IMR-90 (cell line): ENCODE measurements around the gene ARMC9. TPM values are rescaled to one million over a fixed set of nuclear protein-coding genes. Genes with fewer than 3 reads are reported as not detected.

Source experiments
- ATAC-seq: fragments of 200-7000 bp; cut with Tn5 transposase; 2 replicates; pipeline ENCODE4 v1.9.1; 2020; ENCODE audit warnings: low read depth, mild to moderate bottlenecking, moderate library complexity
- BruUV-seq: library from RNA; stranded (reverse); fragments of 400-500 nt; replicated peaks from 2 replicates; lab custom pipeline; 2021; lab: Mats Ljungman, UMichigan
- CTCF ChIA-PET: fragments of 300-600 bp; formaldehyde crosslinking; extraction: SDS; loops from one replicate; lab custom pipeline; 2021; ENCODE audit warnings: antibody characterized with exemption; lab: Yijun Ruan, JAX
- POLR2A ChIA-PET: fragments of 300-600 bp; sonication (Branson Sonifier 250); formaldehyde crosslinking; loops from one replicate; lab custom pipeline; 2022; ENCODE audit warnings: antibody characterized with exemption; ENCODE audit not compliant: unreplicated experiment; lab: Charles Lee
- DNase-seq: peaks from one replicate; pipeline ENCODE4 v3.0.0; 2013
- H2AFZ ChIP-seq: replicated peaks from 2 replicates; pipeline ENCODE3; 2013; ENCODE audit warnings: low read length, mild to moderate bottlenecking; ENCODE audit not compliant: poor library complexity
- H2AK5ac ChIP-seq: 2 replicates; pipeline ENCODE4 v1.6.1; 2013; ENCODE audit warnings: low read depth, low read length, inconsistent platforms
- H2AK9ac ChIP-seq: replicated peaks from 2 replicates; pipeline ENCODE3; 2013; ENCODE audit warnings: mild to moderate bottlenecking, low read depth, low read length, moderate library complexity; ENCODE audit not compliant: poor library complexity
- H2BK120ac ChIP-seq: 2 replicates; pipeline ENCODE4 v1.6.1; 2013; ENCODE audit warnings: low read depth, low read length, inconsistent platforms
- H2BK15ac ChIP-seq: 3 replicates; pipeline ENCODE4 v1.6.1; 2013; ENCODE audit warnings: low read depth, low read length, inconsistent platforms
- H2BK20ac ChIP-seq: 2 replicates; pipeline ENCODE4 v1.6.1; 2013; ENCODE audit warnings: low read depth, mild to moderate bottlenecking, inconsistent platforms, low read length, moderate library complexity
- H2BK5ac ChIP-seq: 2 replicates; pipeline ENCODE4 v1.6.1; 2013; ENCODE audit warnings: mild to moderate bottlenecking, low read depth, low read length, inconsistent platforms; ENCODE audit not compliant: poor library complexity, severe bottlenecking
- H3K14ac ChIP-seq: replicated peaks from 2 replicates; pipeline ENCODE4 v1.6.1; 2013; ENCODE audit warnings: low read depth, low read length, inconsistent platforms
- H3K18ac ChIP-seq: 2 replicates; pipeline ENCODE4 v1.6.1; 2013; ENCODE audit warnings: low read depth, low read length, control low read depth
- H3K23ac ChIP-seq: 2 replicates; pipeline ENCODE4 v1.6.1; 2013; ENCODE audit warnings: low read depth, low read length, inconsistent platforms
- H3K27ac ChIP-seq: 2 replicates; pipeline ENCODE4 v1.5.1; 2013; ENCODE audit warnings: mild to moderate bottlenecking, control low read depth, low read length; ENCODE audit not compliant: insufficient read depth
- H3K27me3 ChIP-seq: 2 replicates; pipeline ENCODE4 v1.6.1; 2013; ENCODE audit warnings: low read length; ENCODE audit not compliant: control insufficient read depth, insufficient read depth
- H3K36me3 ChIP-seq: 2 replicates; pipeline ENCODE4 v1.6.1; 2013; ENCODE audit warnings: low read length, mixed read lengths; ENCODE audit not compliant: control insufficient read depth, insufficient read depth
- H3K4ac ChIP-seq: 2 replicates; pipeline ENCODE4 v1.6.1; 2013; ENCODE audit warnings: low read depth, low read length, inconsistent platforms
- H3K4me1 ChIP-seq: 2 replicates; pipeline ENCODE4 v1.6.1; 2013; ENCODE audit warnings: low read length, mixed read lengths; ENCODE audit not compliant: control insufficient read depth, insufficient read depth
- H3K4me2 ChIP-seq: 2 replicates; pipeline ENCODE4 v1.6.1; 2013; ENCODE audit warnings: low read depth, mild to moderate bottlenecking, control low read depth, low read length, moderate library complexity
- H3K4me3 ChIP-seq: 2 replicates; pipeline ENCODE4 v1.5.1; 2013; ENCODE audit warnings: low read depth, mild to moderate bottlenecking, control low read depth, low read length, moderate library complexity; ENCODE audit not compliant: insufficient read depth
- H3K56ac ChIP-seq: 2 replicates; pipeline ENCODE4 v1.6.1; 2013; ENCODE audit warnings: low read length, inconsistent platforms; ENCODE audit not compliant: insufficient read depth; ENCODE audit errors: extremely low read depth
- H3K79me1 ChIP-seq, 2 experiments: 2 replicates each; pipeline ENCODE4 v1.6.1; 2013; ENCODE audit warnings: low read length in 2 of 2, inconsistent platforms in 1 of 2, low read depth in 1 of 2
- H3K9ac ChIP-seq: 2 replicates; pipeline ENCODE4 v1.6.1; 2013; ENCODE audit warnings: low read depth, low read length, control low read depth
- H3K9me1 ChIP-seq: 2 replicates; pipeline ENCODE4 v1.6.1; 2013; ENCODE audit warnings: low read length, inconsistent platforms; ENCODE audit not compliant: insufficient read depth
- H3K9me3 ChIP-seq: 2 replicates; pipeline ENCODE4 v1.6.1; 2013; ENCODE audit warnings: low read length; ENCODE audit not compliant: control insufficient read depth, insufficient read depth
- H4K20me1 ChIP-seq: 2 replicates; pipeline ENCODE4 v1.6.1; 2013; ENCODE audit warnings: low read length, inconsistent platforms; ENCODE audit not compliant: insufficient read depth
- H4K5ac ChIP-seq: 2 replicates; pipeline ENCODE4 v1.6.1; 2013; ENCODE audit warnings: mild to moderate bottlenecking, low read depth, low read length, control low read depth
- H4K8ac ChIP-seq, 2 experiments: 2 replicates each; pipeline ENCODE4 v1.6.1; 2013; ENCODE audit warnings: low read depth in 2 of 2, low read length in 2 of 2, control low read depth in 1 of 2, inconsistent platforms in 1 of 2
- H4K91ac ChIP-seq: 2 replicates; pipeline ENCODE4 v1.6.1; 2013; ENCODE audit warnings: low read depth, low read length, inconsistent platforms; ENCODE audit not compliant: insufficient read depth
- BHLHE40 ChIP-seq: fragments of 150-350 bp; IDR thresholded peaks from 2 replicates; pipeline ENCODE4 v1.6.1; 2016; ENCODE audit warnings: mild to moderate bottlenecking, low read depth, low read length
- CEBPB ChIP-seq: IDR thresholded peaks from 2 replicates; pipeline ENCODE4 v1.6.1; 2012; ENCODE audit warnings: low read depth, low read length, improper control_type of control experiment
- FOS ChIP-seq: fragments of 150-350 bp; IDR thresholded peaks from 2 replicates; pipeline ENCODE4 v1.6.1; 2016; ENCODE audit warnings: low read depth, low read length
- MAFK ChIP-seq: IDR thresholded peaks from 2 replicates; pipeline ENCODE4 v1.6.1; 2012; ENCODE audit warnings: low read depth, low read length, improper control_type of control experiment
- MAZ ChIP-seq: IDR thresholded peaks from 2 replicates; pipeline ENCODE4 v1.6.1; 2012; ENCODE audit warnings: low read depth, mild to moderate bottlenecking, low read length, improper control_type of control experiment, moderate library complexity, borderline replicate concordance
- MXI1 ChIP-seq: IDR thresholded peaks from 2 replicates; pipeline ENCODE4 v1.6.1; 2012; ENCODE audit warnings: low read depth, mild to moderate bottlenecking, low read length, moderate library complexity, borderline replicate concordance
- NFE2L2 ChIP-seq: fragments of 150-350 bp; IDR thresholded peaks from 2 replicates; pipeline ENCODE4 v1.6.1; 2016; ENCODE audit warnings: low read depth, mild to moderate bottlenecking, low read length
- POLR2A ChIP-seq: IDR thresholded peaks from 2 replicates; pipeline ENCODE4 v1.6.1; 2012; ENCODE audit warnings: mild to moderate bottlenecking, low read depth, low read length
- RAD21 ChIP-seq: IDR thresholded peaks from 2 replicates; pipeline ENCODE4 v1.6.1; 2012; ENCODE audit warnings: low read length, improper control_type of control experiment
- RCOR1 ChIP-seq: IDR thresholded peaks from 2 replicates; pipeline ENCODE4 v1.6.1; 2012; ENCODE audit warnings: mild to moderate bottlenecking, low read length, improper control_type of control experiment; ENCODE audit not compliant: insufficient replicate concordance
- RFX5 ChIP-seq: IDR thresholded peaks from 2 replicates; pipeline ENCODE4 v1.8.0; 2012; ENCODE audit warnings: low read depth, mild to moderate bottlenecking, low read length, moderate library complexity
- SMC3 ChIP-seq: fragments of 150-350 bp; IDR thresholded peaks from 2 replicates; pipeline ENCODE4 v1.6.1; 2016; ENCODE audit warnings: low read depth, mild to moderate bottlenecking, antibody characterized with exemption, low read length, moderate library complexity
- WGBS, 2 experiments: methylation state at CpG; one replicate each; pipeline versions ENCODE4 v1.1.5 to v1.1.7; 2013; ENCODE audit warnings: missing lambda C conversion rate in 2 of 2; ENCODE audit not compliant: insufficient read length in 1 of 2; ENCODE audit errors: extremely low coverage in 2 of 2; 5-methylcytosine and 5-hydroxymethylcytosine counted together
- dilution Hi-C: fragments of 300-500 bp; cut with HindIII; formaldehyde crosslinking; loops from one replicate; pipeline ENCODE4 v1.14.3; 2018; ENCODE audit warnings: low sequenced_read_pairs; ENCODE audit not compliant: unreplicated experiment
- in situ Hi-C: fragments of 300-500 bp; cut with MboI; formaldehyde crosslinking; loops from 3 replicates; pipeline ENCODE4 v1.14.3; 2019; ENCODE audit warnings: low sequenced_read_pairs, inconsistent platforms, mixed read lengths
- intact Hi-C: fragments of 100-400 bp; cut with micrococcal nuclease; formaldehyde crosslinking; loops from 2 replicates; pipeline ENCODE4 v1.10.0; 2022
- polyA plus RNA-seq, 3 experiments: library from polyadenylated mRNA; depleted of rRNA; stranded (reverse); fragments of >200 nt; gene quantifications; 2 replicates each; pipeline ENCODE4 v1.2.3, GENCODE V29; 2012; ENCODE audit warnings: low replicate concordance in 1 of 3
- total RNA-seq: library from RNA; depleted of rRNA; stranded (reverse); fragments of >200 nt; gene quantifications from 2 replicates; pipeline ENCODE4 v1.2.3, GENCODE V29; 2012
- TF ChIP-seq, protein P1 (sequence below): conservative IDR thresholded peaks from 2 replicates; pipeline ENCODE4 v1.5.1; 2012; ENCODE audit warnings: mild to moderate bottlenecking, low read depth, low read length, improper control_type of control experiment
- TF ChIP-seq, protein P2 (sequence below): fragments of 150-350 bp; IDR thresholded peaks from 2 replicates; pipeline ENCODE4 v1.6.1; 2016; ENCODE audit warnings: low read depth, mild to moderate bottlenecking, low read length, moderate library complexity, borderline replicate concordance
- TF ChIP-seq, protein P3 (sequence below): fragments of 150-350 bp; IDR thresholded peaks from 2 replicates; pipeline ENCODE4 v1.6.1; 2017; ENCODE audit warnings: mild to moderate bottlenecking, antibody characterized with exemption, low read length, low read depth

ARMC9 gene
- total and polyA plus RNA-seq, 2 of the 4 experiments (the other 2 are of a cell fraction), result 36.0 to 46.6 TPM

DNA sequence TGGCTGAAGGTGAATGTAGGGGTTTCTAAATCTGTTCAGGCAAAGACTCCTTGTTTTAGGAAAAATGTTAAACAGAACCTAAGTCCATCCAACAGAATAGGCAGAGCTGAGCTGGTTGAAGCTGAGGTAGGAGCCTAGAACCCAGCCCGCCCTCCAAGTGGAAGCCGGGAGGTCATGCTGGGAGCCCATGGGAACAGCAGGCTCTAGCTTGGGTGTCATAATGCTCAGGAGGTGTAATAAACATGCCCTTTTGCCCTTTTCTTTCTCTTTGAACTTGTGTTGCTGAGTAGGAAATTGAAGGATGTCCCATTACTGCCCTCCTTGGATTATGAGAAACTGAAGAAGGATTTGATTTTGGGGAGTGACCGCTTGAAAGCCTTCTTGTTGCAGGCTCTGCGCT, 60.3 kb downstream of the ARMC9 start:
- H2BK15ac ChIP-seq, result no peak overlapping the region
- H4K8ac ChIP-seq, result no peak overlapping the region
- H3K4ac ChIP-seq, result no peak overlapping the region
- H2BK20ac ChIP-seq, result no peak overlapping the region
- H3K9me3 ChIP-seq, result peaks cover 2% of the 10 kb centered on the region; the same call in 1 of the 2 replicates
- no peak overlapping the region for H2AK9ac ChIP-seq
- H2BK120ac ChIP-seq, result no peak overlapping the region
- 100% methylated on average over 2 of the region's 4 CpGs; no CpG with 5 or more reads in 1 of the 2 experiments for WGBS, 2 experiments
- H3K79me1 ChIP-seq, result peaks cover 0 to 4% of the 10 kb centered on the region in 2 experiments; a peak in 1 of 4 replicates
- no peak overlapping the region for H3K14ac ChIP-seq
- no peak overlapping the region for H3K56ac ChIP-seq
- CTCF ChIA-PET, result no interaction called here
- intact Hi-C loops (no loop called here), dilution Hi-C loops (no loop called here), in situ Hi-C loops (no loop called here)
- H3K18ac ChIP-seq, result no peak overlapping the region
- no peak overlapping the region for H3K4me2 ChIP-seq
- no peak for DNase-seq
- no peak for ATAC-seq
- no peak overlapping the region for H3K23ac ChIP-seq
- H3K4me3 ChIP-seq, result no peak overlapping the region
- H4K20me1 ChIP-seq, result no peaks in the 10 kb centered on the region
- no peaks in the 10 kb centered on the region for H3K27me3 ChIP-seq
- TF ChIP-seq SMC3 (no peak), CEBPB (no peak), FOS (no peak), MAFK (no peak), MXI1 (no peak), BHLHE40 (no peak), RCOR1 (no peak), MAZ (no peak), RFX5 (no peak), POLR2A (no peak), NFE2L2 (no peak), RAD21 (no peak)
- TF ChIP-seq, protein P1, sequence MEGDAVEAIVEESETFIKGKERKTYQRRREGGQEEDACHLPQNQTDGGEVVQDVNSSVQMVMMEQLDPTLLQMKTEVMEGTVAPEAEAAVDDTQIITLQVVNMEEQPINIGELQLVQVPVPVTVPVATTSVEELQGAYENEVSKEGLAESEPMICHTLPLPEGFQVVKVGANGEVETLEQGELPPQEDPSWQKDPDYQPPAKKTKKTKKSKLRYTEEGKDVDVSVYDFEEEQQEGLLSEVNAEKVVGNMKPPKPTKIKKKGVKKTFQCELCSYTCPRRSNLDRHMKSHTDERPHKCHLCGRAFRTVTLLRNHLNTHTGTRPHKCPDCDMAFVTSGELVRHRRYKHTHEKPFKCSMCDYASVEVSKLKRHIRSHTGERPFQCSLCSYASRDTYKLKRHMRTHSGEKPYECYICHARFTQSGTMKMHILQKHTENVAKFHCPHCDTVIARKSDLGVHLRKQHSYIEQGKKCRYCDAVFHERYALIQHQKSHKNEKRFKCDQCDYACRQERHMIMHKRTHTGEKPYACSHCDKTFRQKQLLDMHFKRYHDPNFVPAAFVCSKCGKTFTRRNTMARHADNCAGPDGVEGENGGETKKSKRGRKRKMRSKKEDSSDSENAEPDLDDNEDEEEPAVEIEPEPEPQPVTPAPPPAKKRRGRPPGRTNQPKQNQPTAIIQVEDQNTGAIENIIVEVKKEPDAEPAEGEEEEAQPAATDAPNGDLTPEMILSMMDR, result no peak
- TF ChIP-seq, protein P2, sequence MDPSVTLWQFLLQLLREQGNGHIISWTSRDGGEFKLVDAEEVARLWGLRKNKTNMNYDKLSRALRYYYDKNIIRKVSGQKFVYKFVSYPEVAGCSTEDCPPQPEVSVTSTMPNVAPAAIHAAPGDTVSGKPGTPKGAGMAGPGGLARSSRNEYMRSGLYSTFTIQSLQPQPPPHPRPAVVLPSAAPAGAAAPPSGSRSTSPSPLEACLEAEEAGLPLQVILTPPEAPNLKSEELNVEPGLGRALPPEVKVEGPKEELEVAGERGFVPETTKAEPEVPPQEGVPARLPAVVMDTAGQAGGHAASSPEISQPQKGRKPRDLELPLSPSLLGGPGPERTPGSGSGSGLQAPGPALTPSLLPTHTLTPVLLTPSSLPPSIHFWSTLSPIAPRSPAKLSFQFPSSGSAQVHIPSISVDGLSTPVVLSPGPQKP, result no peak
- TF ChIP-seq, protein P3, sequence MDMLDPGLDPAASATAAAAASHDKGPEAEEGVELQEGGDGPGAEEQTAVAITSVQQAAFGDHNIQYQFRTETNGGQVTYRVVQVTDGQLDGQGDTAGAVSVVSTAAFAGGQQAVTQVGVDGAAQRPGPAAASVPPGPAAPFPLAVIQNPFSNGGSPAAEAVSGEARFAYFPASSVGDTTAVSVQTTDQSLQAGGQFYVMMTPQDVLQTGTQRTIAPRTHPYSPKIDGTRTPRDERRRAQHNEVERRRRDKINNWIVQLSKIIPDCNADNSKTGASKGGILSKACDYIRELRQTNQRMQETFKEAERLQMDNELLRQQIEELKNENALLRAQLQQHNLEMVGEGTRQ, result no peak
- no peak overlapping the region for H3K27ac ChIP-seq
- peaks cover 1% of the 10 kb centered on the region for H3K4me1 ChIP-seq
- H2AK5ac ChIP-seq, result no peak overlapping the region
- POLR2A ChIA-PET, result no interaction called here
- no peak overlapping the region for H3K9ac ChIP-seq
- H3K36me3 ChIP-seq, result peaks cover 43% of the 10 kb centered on the region
- no TSS peak for BruUV-seq
- H4K91ac ChIP-seq, result no peak overlapping the region
- H3K9me1 ChIP-seq, result peaks cover 15% of the 10 kb centered on the region; the same call in 1 of the 2 replicates
- no peak overlapping the region for H2AFZ ChIP-seq
- no peak overlapping the region for H2BK5ac ChIP-seq
- no peak overlapping the region for H4K5ac ChIP-seq
